B cell (primary cell): Measurements from ENCODE around the gene PSG1. TPM values are rescaled to one million over a fixed set of nuclear protein-coding genes. Genes with fewer than 3 reads are reported as not detected.
"Not testable (repeated sequence)": the region's sequence is repeated elsewhere in the genome, so short reads cannot be mapped to it uniquely, and the experiment has no call there.

Source experiments
- ATAC-seq: fragments of 200-7000 bp; cut with Tn5 transposase; one replicate; pipeline ENCODE4 v1.10.0; 2021; ENCODE audit warnings: low read depth, mild to moderate bottlenecking, moderate number of reproducible peaks, moderate library complexity
- CTCF ChIA-PET: fragments of 350-600 bp; sonication (Branson Sonifier 250); formaldehyde crosslinking; loops from one replicate; lab custom pipeline; 2021; ENCODE audit warnings: antibody characterized with exemption, inconsistent platforms; lab: Charles Lee
- POLR2A ChIA-PET: fragments of 350-600 bp; sonication (Branson Sonifier 250); formaldehyde crosslinking; loops from one replicate; lab custom pipeline; 2021; ENCODE audit warnings: antibody characterized with exemption; lab: Charles Lee
- DNase-seq: peaks from one replicate; pipeline ENCODE4 v3.0.0; 2013
- H2AFZ ChIP-seq: 2 replicates; pipeline ENCODE4 v1.6.1; 2012; ENCODE audit warnings: mild to moderate bottlenecking, low read depth, low read length; ENCODE audit not compliant: insufficient read depth, poor library complexity, severe bottlenecking
- H3K27ac ChIP-seq, 2 donors: 1 replicate in 1 of 2; 2 replicates in 1 of 2; pipeline ENCODE4 v1.5.1; 2012 to 2013; ENCODE audit warnings: low read length in 2 of 2, mild to moderate bottlenecking in 2 of 2, moderate library complexity in 1 of 2
- H3K27me3 ChIP-seq, 4 experiments: fragments of 200-600 bp in 1 of 4; sonication (generic) in 1 of 4; replicated peaks in 1 of 4; 1 replicate in 2 of 4; 2 replicates in 2 of 4; pipeline versions ENCODE4 v1.6.1 to v1.7.0; 2013 to 2016; ENCODE audit warnings: low read length in 3 of 4, mild to moderate bottlenecking in 2 of 4, mixed read lengths in 1 of 4, moderate library complexity in 1 of 4; ENCODE audit not compliant: insufficient read depth in 4 of 4, control insufficient read depth in 3 of 4; ENCODE audit errors: control extremely low read depth in 1 of 4
- H3K36me3 ChIP-seq, 2 experiments: replicated peaks in 1 of 2; 1 replicate in 1 of 2; 2 replicates in 1 of 2; pipeline versions ENCODE4 v1.6.1 to v1.7.1; 2013; ENCODE audit warnings: low read length in 1 of 2; ENCODE audit not compliant: insufficient read depth in 2 of 2, control insufficient read depth in 1 of 2; ENCODE audit errors: control extremely low read depth in 1 of 2, extremely low read depth in 1 of 2
- H3K4me1 ChIP-seq, 2 donors: fragments of 200-600 bp in 1 of 2; sonication (generic) in 1 of 2; 1 replicate in 1 of 2; 2 replicates in 1 of 2; pipeline versions ENCODE4 v1.5.1 to v1.6.1; 2013 to 2017; ENCODE audit warnings: low read length in 2 of 2; ENCODE audit not compliant: control insufficient read depth in 2 of 2, insufficient read depth in 2 of 2
- H3K4me2 ChIP-seq: replicated peaks from 2 replicates; pipeline ENCODE3; 2012; ENCODE audit warnings: mild to moderate bottlenecking, low read depth, low read length; ENCODE audit not compliant: poor library complexity, severe bottlenecking
- H3K4me3 ChIP-seq, 5 experiments: fragments of 200-600 bp in 1 of 5; sonication (generic) in 1 of 5; 1 replicate in 3 of 5; 2 replicates in 2 of 5; pipeline versions ENCODE4 v1.5.1 to v1.7.0; 2011 to 2016; ENCODE audit warnings: low read length in 4 of 5, mild to moderate bottlenecking in 4 of 5, low read depth in 2 of 5, control low read depth in 1 of 5, moderate library complexity in 1 of 5; ENCODE audit not compliant: insufficient read depth in 1 of 5; ENCODE audit errors: control extremely low read depth in 1 of 5, extremely low read depth in 1 of 5
- H3K79me2 ChIP-seq: fragments of 200-600 bp; sonication (generic); one replicate; pipeline ENCODE4 v1.6.0; 2016; ENCODE audit warnings: low read length; ENCODE audit not compliant: control insufficient read depth, insufficient read depth
- H3K9ac ChIP-seq: fragments of 200-600 bp; sonication (generic); 2 replicates; pipeline ENCODE4 v1.6.1; 2017; ENCODE audit warnings: mild to moderate bottlenecking, low read length, moderate library complexity
- H3K9me3 ChIP-seq, 3 donors: one replicate each; pipeline versions ENCODE4 v1.6.1 to v1.7.1; 2013; ENCODE audit warnings: low read length in 2 of 3; ENCODE audit not compliant: control insufficient read depth in 2 of 3, insufficient read depth in 1 of 3; ENCODE audit errors: control extremely low read depth in 1 of 3
- H4K20me1 ChIP-seq: 2 replicates; pipeline ENCODE4 v1.6.0; 2012; ENCODE audit warnings: mild to moderate bottlenecking, low read length; ENCODE audit not compliant: insufficient read depth, control insufficient read depth, poor library complexity, severe bottlenecking
- H3K27ac Mint-ChIP-seq: one replicate; pipeline ENCODE4 v1.8.0; 2021; ENCODE audit warnings: mixed read lengths
- H3K27me3 Mint-ChIP-seq: one replicate; pipeline ENCODE4 v1.8.0; 2021; ENCODE audit warnings: mixed read lengths
- H3K4me1 Mint-ChIP-seq: one replicate; pipeline ENCODE4 v1.8.0; 2021; ENCODE audit warnings: mixed read lengths
- H3K4me3 Mint-ChIP-seq: one replicate; pipeline ENCODE4 v1.8.0; 2021; ENCODE audit warnings: mixed read lengths
- H3K9me3 Mint-ChIP-seq: one replicate; pipeline ENCODE4 v1.8.0; 2022; ENCODE audit warnings: mixed read lengths; ENCODE audit not compliant: insufficient read depth
- EZH2 ChIP-seq: IDR thresholded peaks from 2 replicates; pipeline ENCODE4 v1.6.1; 2012; ENCODE audit warnings: borderline replicate concordance, low read depth, mild to moderate bottlenecking, moderate library complexity, low read length; ENCODE audit not compliant: insufficient read depth, poor library complexity, severe bottlenecking
- WGBS: methylation state at CpG from one replicate; pipeline ENCODE4 v1.1.5; 2013; ENCODE audit warnings: missing lambda C conversion rate; ENCODE audit not compliant: insufficient coverage; 5-methylcytosine and 5-hydroxymethylcytosine counted together
- intact Hi-C: fragments of 100-400 bp; cut with micrococcal nuclease; formaldehyde crosslinking; loops from one replicate; pipeline ENCODE4 v1.10.0; 2022
- polyA plus RNA-seq: library from polyadenylated mRNA; depleted of rRNA; stranded (reverse); fragments of >200 nt; gene quantifications from 2 replicates; pipeline ENCODE4 v1.2.3, GENCODE V29; 2012
- total RNA-seq, 2 donors: library from RNA; stranded (reverse); fragments of 120-200 nt in 1 of 2; gene quantifications; 1 replicate in 1 of 2; 2 replicates in 1 of 2; pipeline versions ENCODE4 v1.2.3 to v1.2.4, GENCODE V29; 2013 to 2022
- TF ChIP-seq, protein P1 (sequence below): fragments of 200-600 bp; IDR thresholded peaks from one replicate; pipeline ENCODE4 v1.8.0; 2022; ENCODE audit warnings: antibody characterized with exemption, mild to moderate bottlenecking

PSG1 gene
- total and polyA plus RNA-seq, 2 donors (not counting 1 experiment from before 2014, with no cell fraction given), result not detected

DNA sequence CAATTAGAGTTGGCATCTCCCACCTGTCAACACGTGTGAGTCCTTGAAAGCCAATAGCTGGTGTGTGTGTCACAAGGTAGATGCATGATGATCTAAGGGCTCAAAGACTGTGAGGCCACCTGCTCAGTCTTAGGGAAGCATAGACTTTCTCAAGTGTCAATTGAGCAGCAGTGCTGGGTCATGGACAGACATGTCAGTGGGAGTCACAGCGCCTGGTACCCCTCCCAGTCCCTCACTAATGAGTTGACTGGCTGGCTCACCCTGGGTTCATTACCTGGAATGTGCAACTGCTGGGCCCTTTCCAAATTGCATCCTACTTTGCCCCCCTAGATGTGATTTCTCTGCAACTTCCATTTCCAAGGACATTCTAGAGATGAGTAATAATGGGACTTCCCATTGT, 47.3 kb upstream of the PSG1 start:
- Histone ChIP-seq H3K4me3 (no peak overlapping the region), H3K27ac (no peak overlapping the region), H3K36me3 (no peaks in the 10 kb centered on the region), H3K9ac (no peak overlapping the region), H3K4me2 (no peak overlapping the region), H4K20me1 (no peaks in the 10 kb centered on the region), H2AFZ (no peak overlapping the region), H3K79me2 (no peaks in the 10 kb centered on the region), H3K9me3 (no peaks in the 10 kb centered on the region), H3K4me1 (no peaks in the 10 kb centered on the region), H3K27me3 (peaks cover 0 to 3% (median 0%) of the 10 kb centered on the region in 4 experiments)
- H3K9me3 Mint-ChIP-seq, result no peaks in the 10 kb centered on the region
- TF ChIP-seq EZH2, result no peak
- TF ChIP-seq, protein P1, sequence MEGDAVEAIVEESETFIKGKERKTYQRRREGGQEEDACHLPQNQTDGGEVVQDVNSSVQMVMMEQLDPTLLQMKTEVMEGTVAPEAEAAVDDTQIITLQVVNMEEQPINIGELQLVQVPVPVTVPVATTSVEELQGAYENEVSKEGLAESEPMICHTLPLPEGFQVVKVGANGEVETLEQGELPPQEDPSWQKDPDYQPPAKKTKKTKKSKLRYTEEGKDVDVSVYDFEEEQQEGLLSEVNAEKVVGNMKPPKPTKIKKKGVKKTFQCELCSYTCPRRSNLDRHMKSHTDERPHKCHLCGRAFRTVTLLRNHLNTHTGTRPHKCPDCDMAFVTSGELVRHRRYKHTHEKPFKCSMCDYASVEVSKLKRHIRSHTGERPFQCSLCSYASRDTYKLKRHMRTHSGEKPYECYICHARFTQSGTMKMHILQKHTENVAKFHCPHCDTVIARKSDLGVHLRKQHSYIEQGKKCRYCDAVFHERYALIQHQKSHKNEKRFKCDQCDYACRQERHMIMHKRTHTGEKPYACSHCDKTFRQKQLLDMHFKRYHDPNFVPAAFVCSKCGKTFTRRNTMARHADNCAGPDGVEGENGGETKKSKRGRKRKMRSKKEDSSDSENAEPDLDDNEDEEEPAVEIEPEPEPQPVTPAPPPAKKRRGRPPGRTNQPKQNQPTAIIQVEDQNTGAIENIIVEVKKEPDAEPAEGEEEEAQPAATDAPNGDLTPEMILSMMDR, result no peak
- DNase-seq (no peak), ATAC-seq (no peak)
- ChIA-PET POLR2A (no interaction called here), CTCF (no interaction called here)
- H3K27ac Mint-ChIP-seq, result no peak overlapping the region
- intact Hi-C loops, result no loop called here
- peaks cover 13% of the 10 kb centered on the region for H3K27me3 Mint-ChIP-seq
- H3K4me1 Mint-ChIP-seq, result no peaks in the 10 kb centered on the region
- no CpG with 5 or more reads among the region's 2 CpGs for WGBS
- H3K4me3 Mint-ChIP-seq, result no peak overlapping the region

DNA sequence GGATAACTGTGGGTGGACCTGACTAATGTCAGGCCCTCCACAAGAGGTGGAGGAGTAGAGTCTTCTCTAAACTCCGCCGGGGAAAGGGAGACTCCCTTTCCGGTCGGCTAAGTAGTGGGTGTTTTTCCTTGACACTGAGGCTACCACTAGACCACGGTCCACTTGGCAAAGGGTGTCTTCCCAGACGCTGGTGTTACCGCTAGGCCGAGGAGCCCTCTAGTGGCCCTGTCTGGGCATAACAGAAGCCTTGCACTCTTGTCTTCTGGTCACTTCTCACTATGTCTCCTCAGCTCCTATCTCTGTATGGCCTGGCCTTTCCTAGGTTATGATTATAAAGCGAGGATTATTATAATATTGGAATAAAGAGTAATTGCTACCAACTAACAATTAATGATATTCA, 43.6 kb upstream of the PSG1 start:
- POLR2A ChIA-PET, H3K27ac Mint-ChIP-seq, intact Hi-C loops, H3K4me3 Mint-ChIP-seq, H3K4me1 Mint-ChIP-seq, H3K27me3 ChIP-seq, DNase-seq, H3K9me3 Mint-ChIP-seq, H3K4me2 ChIP-seq, H3K4me3 ChIP-seq, ATAC-seq, H3K9me3 ChIP-seq, H2AFZ ChIP-seq, H3K79me2 ChIP-seq, H3K4me1 ChIP-seq, H4K20me1 ChIP-seq, H3K9ac ChIP-seq, H3K36me3 ChIP-seq, H3K27ac ChIP-seq: not testable (repeated sequence)
- peaks cover 10% of the 10 kb centered on the region for H3K27me3 Mint-ChIP-seq
- CTCF ChIA-PET, result interaction anchor here (1.0 kb wide), 1 partner anchor 597 kb away, joined by 4 read pairs; no protein-coding TSS in a partner anchor
- WGBS, result 35% methylated on average over 8 of the region's 9 CpGs
- TF ChIP-seq, protein P1, result peak; percentile 52

DNA sequence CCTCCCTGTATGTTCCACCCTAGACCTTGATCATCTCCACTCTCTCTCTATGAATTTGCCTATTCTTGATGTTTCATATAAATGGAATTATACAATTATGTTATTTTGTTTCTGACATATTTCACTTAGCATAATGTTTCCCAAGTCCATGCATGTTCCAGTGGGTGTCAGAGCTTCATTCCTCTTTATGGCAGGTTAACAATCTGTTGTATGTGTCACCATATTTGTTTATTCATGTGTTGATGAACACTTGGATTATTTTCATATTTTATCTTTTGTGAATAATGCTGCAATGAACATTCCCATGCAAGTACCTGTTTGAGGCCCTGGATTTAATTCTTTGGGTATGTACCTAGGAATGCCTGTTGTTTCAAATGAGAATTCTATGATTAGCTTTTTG, 41.5 kb upstream of the PSG1 start:
- H3K4me1 ChIP-seq, H4K20me1 ChIP-seq, H3K4me1 Mint-ChIP-seq, H3K9me3 Mint-ChIP-seq, intact Hi-C loops, H3K27ac ChIP-seq, CTCF ChIA-PET, H3K9me3 ChIP-seq, H3K4me2 ChIP-seq, H3K27ac Mint-ChIP-seq, H3K9ac ChIP-seq, H3K27me3 Mint-ChIP-seq, H3K36me3 ChIP-seq, H3K27me3 ChIP-seq, H3K4me3 ChIP-seq, POLR2A ChIA-PET, H3K4me3 Mint-ChIP-seq, H2AFZ ChIP-seq, ATAC-seq, H3K79me2 ChIP-seq, DNase-seq: not testable (repeated sequence)
